Activated naive CD8-positive, alpha-beta T cell (primary cell): ENCODE measurements around the gene PCK2.
A peak's percentile ranks its signal among the peaks of the same experiment; 100 is the strongest.
"Not testable (repeated sequence)": the region's sequence is repeated elsewhere in the genome, so short reads cannot be mapped to it uniquely, and the experiment has no call there.

Experiments
- H3K27ac Mint-ChIP-seq: one replicate; pipeline ENCODE4 v1.8.0; 2021; ENCODE audit warnings: mixed read lengths
- H3K27me3 Mint-ChIP-seq: one replicate; pipeline ENCODE4 v1.8.0; 2021; ENCODE audit warnings: mixed read lengths
- H3K36me3 Mint-ChIP-seq: one replicate; pipeline ENCODE4 v1.8.0; 2021; ENCODE audit warnings: mixed read lengths
- H3K4me1 Mint-ChIP-seq: one replicate; pipeline ENCODE4 v1.8.0; 2021; ENCODE audit warnings: low read depth, mixed read lengths
- H3K4me3 Mint-ChIP-seq: one replicate; pipeline ENCODE4 v1.8.0; 2021; ENCODE audit warnings: mild to moderate bottlenecking, mixed read lengths
- H3K9me3 Mint-ChIP-seq: one replicate; pipeline ENCODE4 v1.8.0; 2021; ENCODE audit warnings: low read depth, mixed read lengths

Gene PCK2

DNA sequence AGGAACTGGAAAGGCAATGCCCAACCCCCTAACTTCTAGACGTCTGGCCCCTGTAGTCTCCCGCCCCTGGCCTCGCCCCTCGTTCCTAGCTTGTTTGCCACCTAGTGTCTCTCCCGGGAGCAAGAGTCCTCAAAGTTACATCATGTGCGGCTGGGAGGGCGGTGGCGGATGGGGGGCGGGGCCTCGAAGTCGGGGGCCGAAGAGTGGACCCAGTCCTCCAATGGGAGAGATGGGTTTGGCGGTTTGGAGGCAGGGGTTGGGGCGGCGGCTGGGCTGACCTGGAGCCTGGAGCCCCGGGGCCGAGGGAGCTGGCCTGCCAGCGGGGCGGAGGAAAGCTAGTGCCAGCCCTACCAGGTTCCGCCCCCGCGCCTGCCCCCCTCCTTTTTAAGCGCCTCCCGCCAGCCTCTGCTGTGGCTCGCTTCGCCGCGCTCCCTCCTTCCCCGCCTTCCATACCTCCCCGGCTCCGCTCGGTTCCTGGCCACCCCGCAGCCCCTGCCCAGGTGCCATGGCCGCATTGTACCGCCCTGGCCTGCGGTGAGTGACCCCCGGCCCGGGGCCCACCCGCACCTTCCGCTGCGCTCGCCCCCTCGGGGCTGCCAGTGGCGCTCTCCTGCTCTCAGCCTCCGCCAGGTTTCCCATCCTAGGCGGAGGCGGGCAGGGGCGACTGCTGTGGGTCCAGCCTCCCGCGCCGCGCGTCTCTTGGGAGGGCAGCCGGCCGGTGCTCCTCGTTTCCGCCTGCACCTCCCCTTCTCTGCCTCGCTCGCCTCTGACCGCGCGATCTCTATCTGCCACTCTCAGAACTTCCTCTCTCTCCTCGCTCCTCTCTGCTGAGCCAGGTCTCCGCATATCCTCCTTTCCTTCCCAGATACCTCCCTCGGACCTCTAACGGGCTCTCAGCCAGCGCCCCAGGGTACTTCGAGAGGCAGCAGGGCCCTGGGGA, at the start of gene PCK2:
Gene PCK2, plus strand, starts transcription at position 411 of the 940 bp plus-strand sequence. Its CDS starts 95 bp downstream, at position 506.
- no peaks in the 10 kb centered on the region for H3K9me3 Mint-ChIP-seq
- H3K27me3 Mint-ChIP-seq: no peaks in the 10 kb centered on the region
- peaks cover 3% of the 10 kb centered on the region for H3K36me3 Mint-ChIP-seq
- H3K4me1 Mint-ChIP-seq: peaks cover 30% of the 10 kb centered on the region
- peak within 1 kb of the TSS; percentile 99 for H3K4me3 Mint-ChIP-seq
- H3K27ac Mint-ChIP-seq: peak within 1 kb of the TSS; percentile 98

- not testable (repeated sequence) for H3K27me3 Mint-ChIP-seq, H3K27ac Mint-ChIP-seq, H3K36me3 Mint-ChIP-seq, H3K9me3 Mint-ChIP-seq, H3K4me3 Mint-ChIP-seq
- peaks cover 31% of the 10 kb centered on the region for H3K4me1 Mint-ChIP-seq
Observed at GRCh38 chr14:24049002-24049401, 45.1 kb upstream of the PCK2 start.

GRCh38 chr14:24050753-24051152, 43.4 kb upstream of the PCK2 start:
- Mint-ChIP-seq H3K4me3 (peak overlapping the region; percentile 84), H3K27ac (peak overlapping the region; percentile 37), H3K4me1 (peaks cover 20% of the 10 kb centered on the region)
- H3K36me3 Mint-ChIP-seq, H3K9me3 Mint-ChIP-seq, H3K27me3 Mint-ChIP-seq: not testable (repeated sequence)

- H3K4me3 Mint-ChIP-seq: peak overlapping the region; percentile 84
- H3K4me1 Mint-ChIP-seq: peaks cover 18% of the 10 kb centered on the region
- H3K27me3 Mint-ChIP-seq: peaks cover 8% of the 10 kb centered on the region
- peak overlapping the region; percentile 37 for H3K27ac Mint-ChIP-seq
- H3K9me3 Mint-ChIP-seq: no peaks in the 10 kb centered on the region
- no peaks in the 10 kb centered on the region for H3K36me3 Mint-ChIP-seq
Observed at GRCh38 chr14:24051176-24051788, 42.8 kb upstream of the PCK2 start.

GRCh38 chr14:24051789-24052655, 42.1 kb upstream of the PCK2 start, which contains the start of gene CARMIL3:
Gene CARMIL3 (plus strand): TSS chr14:24052009. CDS start chr14:24052154, 145 bp downstream.
- Mint-ChIP-seq H3K4me1 (peaks cover 18% of the 10 kb centered on the region), H3K36me3 (no peaks in the 10 kb centered on the region), H3K9me3 (no peaks in the 10 kb centered on the region), H3K4me3 (peak within 1 kb of the TSS; percentile 94), H3K27me3 (peaks cover 8% of the 10 kb centered on the region), H3K27ac (peak within 1 kb of the TSS; percentile 93)

DNA sequence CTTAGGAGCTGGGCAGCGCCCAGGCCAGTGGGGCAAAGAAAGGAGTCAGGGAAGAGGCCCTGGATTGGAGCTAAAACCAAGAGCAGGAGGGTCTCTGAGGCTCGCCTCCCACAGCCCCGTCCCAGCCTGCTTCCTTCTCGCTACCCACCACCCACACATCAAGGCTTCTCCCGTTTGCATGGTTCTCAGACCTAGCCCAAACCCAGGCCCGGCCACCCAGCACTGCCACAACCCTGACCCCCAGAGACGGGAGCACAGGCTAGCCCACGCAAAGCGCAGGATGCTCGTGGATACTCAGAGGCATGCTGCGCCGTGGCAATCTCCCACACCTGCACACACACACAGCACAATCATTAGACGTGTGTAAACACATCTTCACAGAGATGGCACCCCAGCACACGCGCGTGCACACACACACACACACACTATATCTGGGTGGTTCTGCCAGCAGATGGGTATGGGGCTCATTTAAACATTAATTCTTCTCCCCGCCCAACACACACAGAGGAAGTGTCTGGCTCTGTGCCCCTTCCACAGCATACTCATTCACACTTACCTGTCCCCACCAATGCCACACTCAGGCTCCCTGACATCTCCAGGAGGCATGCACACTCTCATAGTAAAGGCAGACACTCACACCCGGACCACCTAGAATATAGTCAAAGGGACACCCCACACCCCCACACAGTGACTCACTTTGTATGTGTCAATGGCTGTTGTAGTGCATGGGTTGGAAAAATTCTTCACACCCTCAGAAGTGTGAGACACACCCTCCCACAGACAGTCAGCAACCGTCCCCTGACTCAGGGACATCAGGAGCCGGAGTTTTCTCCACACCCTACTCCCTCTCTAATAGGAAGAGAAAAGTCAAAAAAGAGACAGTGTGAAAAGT, 41.2 kb upstream of the PCK2 start:
- H3K27me3 Mint-ChIP-seq: peaks cover 8% of the 10 kb centered on the region
- H3K9me3 Mint-ChIP-seq: no peaks in the 10 kb centered on the region
- H3K4me1 Mint-ChIP-seq: peaks cover 18% of the 10 kb centered on the region
- no peaks in the 10 kb centered on the region for H3K36me3 Mint-ChIP-seq
- peak overlapping the region; percentile 93 for H3K27ac Mint-ChIP-seq
- H3K4me3 Mint-ChIP-seq: peak overlapping the region; percentile 94

DNA sequence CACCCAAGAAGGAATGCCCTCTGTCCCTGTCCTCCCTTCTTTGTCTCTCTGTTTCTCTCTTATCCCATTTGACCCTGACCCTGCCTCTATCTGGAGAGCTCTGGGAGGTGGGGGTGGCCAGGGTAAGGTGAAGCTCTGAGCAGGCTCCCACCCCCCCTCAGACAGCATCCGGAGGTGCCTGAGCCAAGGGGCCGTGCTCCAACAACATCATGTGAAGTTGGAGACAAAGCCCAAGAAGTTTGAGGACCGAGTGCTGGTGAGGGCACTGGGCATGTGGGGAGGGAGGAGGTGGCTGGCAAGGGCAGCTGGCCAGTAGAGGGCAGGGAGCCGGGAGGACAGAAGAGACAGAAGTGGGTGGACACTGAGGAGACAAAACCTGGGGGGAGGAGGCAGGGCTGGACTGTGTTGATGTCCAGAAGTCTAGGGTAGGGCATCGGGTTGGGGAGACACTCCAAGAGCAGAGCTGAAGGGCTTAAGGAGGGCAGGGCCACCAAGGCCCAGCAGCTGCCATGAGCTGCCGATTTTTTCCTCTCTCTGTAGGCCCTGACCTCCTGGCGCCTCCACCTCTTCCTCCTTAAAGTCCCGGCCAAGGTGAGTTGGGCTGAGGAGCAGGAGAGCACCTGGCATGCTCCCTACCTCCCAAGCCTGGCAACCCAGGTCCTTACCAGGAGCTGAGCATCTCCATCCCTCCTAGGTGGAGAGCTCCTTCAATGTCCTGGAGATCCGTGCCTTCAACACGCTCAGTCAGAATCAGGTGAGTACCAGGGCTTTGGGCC, 40.4 kb upstream of the PCK2 start:
- Mint-ChIP-seq H3K4me1 (peaks cover 18% of the 10 kb centered on the region), H3K36me3 (no peaks in the 10 kb centered on the region), H3K27me3 (peaks cover 8% of the 10 kb centered on the region), H3K4me3 (peak overlapping the region; percentile 94), H3K9me3 (no peaks in the 10 kb centered on the region), H3K27ac (peak overlapping the region; percentile 93)

GRCh38 chr14:24054324-24054641, 39.8 kb upstream of the PCK2 start:
- Mint-ChIP-seq H3K4me3 (no peak overlapping the region), H3K9me3 (no peaks in the 10 kb centered on the region), H3K27ac (peak overlapping the region; percentile 46), H3K36me3 (no peaks in the 10 kb centered on the region), H3K27me3 (peaks cover 8% of the 10 kb centered on the region), H3K4me1 (peaks cover 18% of the 10 kb centered on the region)

- Mint-ChIP-seq H3K4me3 (no peak overlapping the region), H3K27me3 (peaks cover 8% of the 10 kb centered on the region), H3K9me3 (no peaks in the 10 kb centered on the region), H3K27ac (no peak overlapping the region), H3K4me1 (peaks cover 18% of the 10 kb centered on the region), H3K36me3 (no peaks in the 10 kb centered on the region)
Observed at GRCh38 chr14:24054646-24055045, 39.5 kb upstream of the PCK2 start.

DNA sequence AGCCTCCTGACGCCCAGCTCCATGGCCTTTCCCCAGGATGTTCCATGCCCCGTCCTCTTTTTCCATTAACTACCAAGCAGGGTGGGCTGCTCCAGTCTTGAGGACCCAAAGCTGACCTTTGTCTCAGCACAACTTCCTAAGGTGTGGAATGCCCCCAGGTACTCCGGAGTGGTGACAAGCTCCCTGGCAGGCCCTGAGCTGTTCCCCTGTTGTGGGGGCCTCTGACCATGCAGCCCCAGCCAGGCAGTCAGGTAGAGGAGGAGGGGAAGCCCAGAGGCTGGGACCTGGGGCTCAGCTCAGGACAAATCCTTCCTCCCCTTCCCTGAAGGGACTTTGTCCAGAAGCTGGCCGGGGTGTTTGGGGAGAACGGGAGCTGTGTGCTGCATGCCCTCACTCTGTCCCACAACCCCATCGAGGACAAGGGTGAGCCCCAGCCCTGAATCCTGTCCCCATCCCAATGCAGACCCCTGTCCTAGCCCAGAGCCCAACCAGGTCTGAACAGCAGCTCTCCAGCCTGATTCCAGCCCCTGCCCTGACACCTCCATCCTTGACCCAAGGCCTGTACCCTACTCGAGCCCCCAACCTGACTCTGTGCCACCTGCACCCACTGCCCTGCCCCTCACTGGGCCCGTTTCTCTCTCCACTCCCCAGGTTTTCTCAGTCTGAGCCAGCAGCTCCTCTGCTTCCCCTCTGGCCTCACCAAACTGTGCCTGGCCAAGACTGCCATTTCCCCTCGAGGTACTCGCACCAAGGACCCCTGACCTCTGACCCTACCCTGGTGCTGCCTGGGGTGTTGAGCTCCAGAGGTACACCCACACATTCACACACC, 37.9 kb upstream of the PCK2 start:
- H3K4me1 Mint-ChIP-seq: peaks cover 15% of the 10 kb centered on the region
- H3K36me3 Mint-ChIP-seq: no peaks in the 10 kb centered on the region
- peaks cover 7% of the 10 kb centered on the region for H3K27me3 Mint-ChIP-seq
- H3K9me3 Mint-ChIP-seq: no peaks in the 10 kb centered on the region
- H3K27ac Mint-ChIP-seq: no peak overlapping the region
- H3K4me3 Mint-ChIP-seq: no peak overlapping the region

DNA sequence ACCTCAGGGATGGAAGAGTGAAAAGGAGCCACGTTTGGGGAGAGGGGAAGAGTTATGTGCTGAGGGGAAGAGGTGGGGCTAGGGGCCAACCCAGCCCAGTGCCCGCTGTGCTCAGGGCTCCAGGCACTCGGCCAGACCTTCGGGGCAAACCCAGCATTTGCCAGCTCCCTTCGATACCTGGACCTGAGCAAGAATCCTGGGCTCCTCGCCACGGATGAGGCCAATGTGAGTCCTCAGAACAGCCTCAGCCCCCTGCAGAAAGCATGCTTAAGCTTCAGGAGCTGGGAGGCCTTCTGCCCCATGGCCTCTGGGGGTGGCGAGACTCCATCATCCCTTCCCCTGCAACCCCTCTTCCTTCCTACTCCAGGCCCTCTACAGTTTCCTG, 37.3 kb upstream of the PCK2 start:
- Mint-ChIP-seq H3K9me3 (no peaks in the 10 kb centered on the region), H3K27me3 (peaks cover 7% of the 10 kb centered on the region), H3K36me3 (no peaks in the 10 kb centered on the region), H3K4me1 (peaks cover 13% of the 10 kb centered on the region), H3K4me3 (no peak overlapping the region), H3K27ac (no peak overlapping the region)

DNA sequence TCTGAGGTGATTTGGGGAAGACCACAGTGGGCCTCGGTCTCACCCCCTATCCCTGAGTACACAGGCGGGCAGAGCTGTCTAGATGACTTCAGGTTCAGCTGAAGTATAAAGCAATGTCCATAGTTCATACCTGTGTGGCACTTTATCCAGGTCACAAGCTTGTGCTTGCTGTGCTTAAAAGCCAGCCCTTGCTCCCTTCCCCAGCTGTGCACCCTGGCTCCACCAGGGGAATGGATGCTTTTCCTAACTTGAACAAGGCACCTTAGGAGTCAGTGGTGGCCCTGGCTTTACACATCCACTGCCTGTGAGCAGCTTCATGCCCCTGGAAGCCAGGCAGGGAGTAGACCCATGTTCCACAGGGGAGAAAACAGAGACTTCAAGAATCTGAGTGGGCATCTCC, 36.8 kb upstream of the PCK2 start:
- H3K4me3 Mint-ChIP-seq: no peak overlapping the region
- no peaks in the 10 kb centered on the region for H3K36me3 Mint-ChIP-seq
- no peak overlapping the region for H3K27ac Mint-ChIP-seq
- H3K27me3 Mint-ChIP-seq: peaks cover 7% of the 10 kb centered on the region
- peaks cover 13% of the 10 kb centered on the region for H3K4me1 Mint-ChIP-seq
- no peaks in the 10 kb centered on the region for H3K9me3 Mint-ChIP-seq

DNA sequence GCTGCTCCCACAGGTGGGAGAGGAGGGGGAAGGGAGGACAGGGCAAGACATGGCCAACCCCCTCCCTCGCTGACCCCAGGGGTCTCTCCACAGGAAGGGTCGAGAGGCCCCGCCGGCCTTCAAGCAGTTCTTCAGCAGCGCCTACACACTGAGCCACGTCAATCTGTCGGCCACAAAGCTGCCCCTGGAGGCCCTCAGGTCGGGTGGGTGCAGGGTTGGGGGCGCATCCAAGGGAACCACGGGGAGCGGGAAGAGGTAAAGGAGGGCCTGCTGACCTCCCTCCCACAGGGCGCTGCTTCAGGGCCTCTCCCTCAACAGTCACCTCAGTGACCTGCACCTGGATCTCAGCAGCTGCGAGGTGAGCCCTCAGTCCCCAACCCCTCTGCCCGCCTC, 36.2 kb upstream of the PCK2 start:
- H3K9me3 Mint-ChIP-seq: no peaks in the 10 kb centered on the region
- H3K4me3 Mint-ChIP-seq: no peak overlapping the region
- H3K27ac Mint-ChIP-seq: no peak overlapping the region
- H3K27me3 Mint-ChIP-seq: peaks cover 6% of the 10 kb centered on the region
- H3K36me3 Mint-ChIP-seq: no peaks in the 10 kb centered on the region
- H3K4me1 Mint-ChIP-seq: peaks cover 10% of the 10 kb centered on the region
